GM19023 (cell line): ENCODE data around the gene ARHGEF7.

Experiments used
- ATAC-seq: cut with Tn5 transposase; IDR thresholded peaks from one replicate; pipeline ENCODE4 v1.9.1; 2021; ENCODE audit warnings: mild to moderate bottlenecking, moderate library complexity; ENCODE audit not compliant: unreplicated experiment

ARHGEF7 gene

GRCh38 chr13:111337741-111338140, 222.6 kb downstream of the ARHGEF7 start:
- ATAC-seq: no peak

GRCh38 chr13:111338841-111339240, 223.7 kb downstream of the ARHGEF7 start:
- no peak for ATAC-seq

DNA sequence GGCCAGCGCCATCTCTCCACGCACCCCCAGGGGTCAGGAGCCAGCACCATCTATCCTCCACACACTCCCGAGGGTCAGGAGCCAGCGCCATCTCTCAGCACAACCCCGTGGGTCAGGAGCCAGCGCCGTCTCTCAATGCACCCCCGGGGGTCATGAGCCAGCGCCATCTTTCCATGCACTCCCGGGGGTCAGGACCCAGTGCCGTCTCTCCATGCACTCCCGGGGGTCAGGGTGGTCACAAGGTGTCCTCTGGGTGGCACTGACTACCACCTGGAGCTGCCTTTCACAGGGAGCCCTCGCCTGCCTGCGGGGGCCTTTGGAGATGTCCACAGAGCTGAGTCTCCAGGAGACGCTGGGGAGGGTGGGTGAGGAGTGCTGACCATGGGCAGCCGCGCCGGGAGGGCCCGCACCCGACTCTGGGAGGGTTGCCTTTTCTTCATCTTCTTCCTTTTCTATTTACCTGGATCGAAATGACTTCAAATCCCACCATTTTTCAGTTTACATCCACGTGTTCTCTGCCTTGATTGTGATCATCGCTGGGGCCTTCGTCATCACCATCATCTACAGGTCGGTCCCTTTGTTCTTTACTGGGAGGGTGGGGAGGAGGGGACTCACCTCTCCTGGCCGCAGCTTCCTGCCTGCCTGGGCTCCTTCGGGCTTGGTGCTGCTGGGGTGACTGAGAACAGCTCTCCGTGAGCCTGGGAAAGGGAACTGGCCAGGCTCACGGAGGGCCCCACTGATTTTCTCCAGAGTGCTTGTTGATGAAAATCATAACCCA, 224.4 kb downstream of the ARHGEF7 start:
- ATAC-seq: no peak

- no peak for ATAC-seq
Observed at GRCh38 chr13:111341886-111342285, 226.8 kb downstream of the ARHGEF7 start.

DNA sequence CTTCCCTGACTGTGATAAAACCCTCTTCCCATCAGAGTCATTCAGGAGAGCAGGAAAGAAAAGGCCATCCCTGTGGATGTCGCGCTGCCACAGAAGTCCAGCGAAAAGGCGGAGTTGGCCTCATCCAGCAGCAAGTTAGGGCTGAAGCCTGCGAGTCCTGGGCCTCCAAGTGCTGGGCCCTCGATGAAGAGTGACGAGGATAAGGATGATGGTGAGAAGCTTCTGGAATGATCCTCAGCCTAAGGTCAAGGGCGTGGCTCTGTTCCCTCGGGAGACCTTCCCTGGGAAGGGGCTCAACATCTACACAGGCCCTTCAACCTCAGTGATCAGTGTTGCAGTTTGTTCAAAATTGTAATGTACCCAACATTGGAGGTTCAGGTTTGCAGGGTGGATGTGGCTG, 227.6 kb downstream of the ARHGEF7 start:
- ATAC-seq: no peak

DNA sequence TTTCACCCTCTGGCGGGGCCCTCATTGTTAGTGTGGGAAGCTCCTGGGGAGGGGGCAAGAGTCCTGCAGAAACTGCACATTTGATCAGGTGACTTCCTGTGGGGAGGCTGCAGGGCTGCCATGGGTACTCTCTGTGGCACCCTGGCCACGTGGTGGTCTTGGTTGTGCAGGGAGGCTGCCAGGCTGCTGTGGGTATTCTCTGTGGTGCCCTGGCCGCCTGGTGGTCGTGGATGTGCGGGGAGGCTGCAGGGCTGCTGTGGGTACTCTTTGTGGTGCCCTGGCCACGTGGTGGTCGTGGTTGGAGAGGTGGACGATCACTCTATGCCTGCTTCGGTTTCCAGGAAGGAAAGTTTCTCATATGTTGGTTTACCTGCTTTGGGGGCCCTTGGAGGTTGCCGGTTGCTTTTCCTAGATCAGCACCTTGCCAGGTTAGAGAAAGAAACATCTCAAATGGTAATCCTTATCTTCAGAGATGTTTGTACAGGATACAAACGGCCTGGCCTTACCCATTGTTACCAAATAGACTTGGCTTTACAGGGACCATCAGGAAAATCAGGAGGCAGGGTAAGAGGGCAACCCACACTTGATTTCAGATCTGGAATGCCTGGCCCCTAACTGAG, 228.2 kb downstream of the ARHGEF7 start:
- ATAC-seq: no peak

GRCh38 chr13:111344471-111345191, 229.5 kb downstream of the ARHGEF7 start:
- no peak for ATAC-seq

GRCh38 chr13:111345682-111346081, 230.6 kb downstream of the ARHGEF7 start:
- ATAC-seq: no peak

DNA sequence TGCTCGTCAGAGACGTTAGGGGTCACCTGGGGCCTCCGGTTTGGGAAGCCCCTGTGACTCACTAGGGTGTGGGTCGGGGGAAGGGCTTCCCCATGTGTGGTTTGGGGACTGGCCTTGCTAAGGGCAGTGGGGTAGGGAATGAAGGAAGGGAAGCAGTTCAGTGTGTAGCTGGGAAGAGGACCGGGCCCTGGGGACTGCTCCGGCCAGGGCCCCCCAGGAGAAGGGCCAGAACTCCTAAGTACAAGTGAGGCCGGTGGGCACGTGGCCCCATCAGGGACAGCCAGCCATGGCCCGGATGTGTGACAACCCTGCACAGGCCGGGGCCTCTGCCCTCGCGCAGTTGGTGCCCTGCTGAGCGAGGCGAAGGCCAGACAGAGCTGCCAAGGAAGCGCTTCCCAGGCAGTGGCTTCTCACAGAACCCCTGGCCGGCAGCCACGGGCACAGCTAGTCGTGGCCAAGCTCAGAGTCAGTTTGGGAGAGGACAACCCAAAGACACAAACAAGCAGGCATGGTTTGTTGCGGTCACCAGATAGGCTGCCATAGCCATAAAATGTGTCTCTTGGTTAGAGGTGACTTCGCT, 231.1 kb downstream of the ARHGEF7 start:
- no peak for ATAC-seq

DNA sequence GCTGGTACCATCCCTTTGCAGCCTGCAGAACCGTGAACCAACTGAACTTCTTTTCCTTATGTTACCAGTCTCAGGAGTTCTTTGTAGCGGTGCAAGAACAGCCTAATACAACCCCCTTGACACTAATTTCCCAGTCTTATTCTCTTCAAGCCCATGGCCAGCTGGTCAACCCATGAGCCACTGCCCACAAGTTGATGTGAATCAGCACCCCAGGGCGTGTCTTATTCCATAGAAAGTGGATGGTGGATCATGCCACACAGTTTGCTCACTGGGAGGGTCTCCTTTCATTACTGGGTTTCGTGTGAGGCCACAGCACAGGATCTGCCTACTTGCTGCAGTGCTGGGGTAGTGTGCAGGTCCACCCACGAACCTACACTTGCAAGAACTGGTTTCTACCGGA, 232.3 kb downstream of the ARHGEF7 start:
- ATAC-seq: no peak

GRCh38 chr13:111353508-111353907, 238.4 kb downstream of the ARHGEF7 start:
- no peak for ATAC-seq

- no peak for ATAC-seq
Observed at GRCh38 chr13:111354789-111355188, 239.7 kb downstream of the ARHGEF7 start.
